Cardiac fibroblast (primary cell): Measurements from ENCODE around the gene EMP2.

Source experiments
- DNase-seq, 2 donors: peaks; one replicate each; pipeline versions ENCODE4 v3.0.0 to v3.0.0-alpha.2; 2010; ENCODE audit warnings: low read depth in 2 of 2
- H3K4me3 ChIP-seq, 2 donors: replicated peaks in 1 of 2; 1 replicate in 1 of 2; 2 replicates in 1 of 2; pipeline ENCODE4 v1.5.1; 2011; ENCODE audit warnings: low read depth in 2 of 2, low read length in 2 of 2, mild to moderate bottlenecking in 2 of 2, moderate library complexity in 1 of 2
- TF ChIP-seq, protein P1 (sequence below): IDR thresholded peaks from one replicate; pipeline ENCODE4 v1.5.1; 2011; ENCODE audit warnings: low read depth, mild to moderate bottlenecking, low read length, inconsistent platforms

The EMP2 gene

DNA sequence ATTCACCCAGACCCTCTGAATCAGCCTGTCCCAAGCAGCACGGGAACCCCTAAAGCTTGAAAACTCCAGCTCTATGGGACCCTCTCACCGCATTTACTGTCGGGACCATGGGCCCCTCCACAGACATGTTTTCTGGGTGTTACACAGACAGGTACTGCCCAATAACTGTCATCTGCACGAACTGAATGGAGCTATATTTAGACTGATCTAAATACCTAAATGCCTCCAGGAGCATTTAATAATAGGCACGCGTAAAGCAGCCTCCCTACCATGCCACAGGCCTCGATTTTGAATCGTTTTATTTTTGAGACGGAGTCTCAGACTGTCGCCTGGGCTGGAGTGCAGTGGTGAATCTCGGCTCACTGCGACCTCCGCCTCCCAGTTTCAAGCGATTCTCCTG lies 49.7 kb downstream of the EMP2 start:
- TF ChIP-seq, protein P1, sequence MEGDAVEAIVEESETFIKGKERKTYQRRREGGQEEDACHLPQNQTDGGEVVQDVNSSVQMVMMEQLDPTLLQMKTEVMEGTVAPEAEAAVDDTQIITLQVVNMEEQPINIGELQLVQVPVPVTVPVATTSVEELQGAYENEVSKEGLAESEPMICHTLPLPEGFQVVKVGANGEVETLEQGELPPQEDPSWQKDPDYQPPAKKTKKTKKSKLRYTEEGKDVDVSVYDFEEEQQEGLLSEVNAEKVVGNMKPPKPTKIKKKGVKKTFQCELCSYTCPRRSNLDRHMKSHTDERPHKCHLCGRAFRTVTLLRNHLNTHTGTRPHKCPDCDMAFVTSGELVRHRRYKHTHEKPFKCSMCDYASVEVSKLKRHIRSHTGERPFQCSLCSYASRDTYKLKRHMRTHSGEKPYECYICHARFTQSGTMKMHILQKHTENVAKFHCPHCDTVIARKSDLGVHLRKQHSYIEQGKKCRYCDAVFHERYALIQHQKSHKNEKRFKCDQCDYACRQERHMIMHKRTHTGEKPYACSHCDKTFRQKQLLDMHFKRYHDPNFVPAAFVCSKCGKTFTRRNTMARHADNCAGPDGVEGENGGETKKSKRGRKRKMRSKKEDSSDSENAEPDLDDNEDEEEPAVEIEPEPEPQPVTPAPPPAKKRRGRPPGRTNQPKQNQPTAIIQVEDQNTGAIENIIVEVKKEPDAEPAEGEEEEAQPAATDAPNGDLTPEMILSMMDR: no peak
- DNase-seq: no peak
- no peak overlapping the region for H3K4me3 ChIP-seq

- no peak for DNase-seq
- H3K4me3 ChIP-seq: no peak overlapping the region
- TF ChIP-seq, protein P1: no peak
These were observed 50.3 kb downstream of the EMP2 start for GRCh38 chr16:10529895-10530669.

GRCh38 chr16:10528635-10529034 lies 51.8 kb downstream of the EMP2 start:
- DNase-seq: no peak
- TF ChIP-seq, protein P1: no peak
- H3K4me3 ChIP-seq: no peak overlapping the region

DNA sequence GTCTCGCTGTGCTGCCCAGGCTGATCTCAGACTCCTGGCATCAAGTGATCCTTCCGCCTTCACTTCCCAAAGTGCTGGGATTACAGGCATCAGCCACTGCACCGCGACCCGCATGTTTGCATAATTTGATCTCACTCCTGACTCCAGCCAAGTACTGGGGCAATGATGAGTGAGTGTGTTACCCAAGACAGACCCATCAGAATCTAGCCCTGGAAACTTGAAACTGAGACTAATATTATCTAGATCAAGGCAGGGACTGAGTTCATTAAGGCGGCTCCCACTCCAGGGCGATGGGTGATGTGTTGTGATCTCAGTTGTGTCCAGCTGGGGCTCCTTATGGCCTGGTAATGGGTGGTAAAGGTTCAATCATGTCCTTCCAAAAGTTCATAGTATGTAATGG lies 53.4 kb downstream of the EMP2 start:
- no peak for DNase-seq
- TF ChIP-seq, protein P1: no peak
- H3K4me3 ChIP-seq: no peak overlapping the region

DNA sequence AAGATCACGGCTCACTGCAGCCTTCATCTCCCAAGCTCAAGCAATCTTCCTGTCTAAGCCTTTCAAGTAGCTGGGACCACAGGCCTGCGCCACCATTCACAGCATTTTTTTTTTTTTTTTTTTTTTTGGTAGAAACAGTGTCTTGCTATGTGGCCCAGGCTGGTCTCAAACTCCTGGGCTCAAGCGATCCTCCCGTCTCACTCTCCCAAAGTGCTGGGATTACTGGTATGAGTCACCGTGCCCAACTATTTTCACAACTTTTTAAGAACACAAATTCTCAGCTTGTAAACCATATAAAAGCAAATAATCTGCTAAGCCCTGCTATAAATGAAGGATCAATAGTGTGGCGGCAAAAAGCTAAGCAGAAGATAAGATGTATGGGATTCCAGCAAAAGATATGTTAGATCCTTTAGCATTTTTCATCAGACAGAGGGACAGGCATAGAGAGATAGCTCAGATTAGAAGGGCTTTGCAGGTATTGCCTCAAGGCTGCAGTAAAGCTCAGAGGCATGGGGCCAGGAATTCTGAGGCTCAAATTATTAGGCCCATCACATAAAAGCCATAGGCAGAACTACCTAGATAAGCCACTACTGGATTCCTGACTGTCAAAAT lies 55.1 kb downstream of the EMP2 start:
- H3K4me3 ChIP-seq: no peak overlapping the region
- DNase-seq: no peak
- TF ChIP-seq, protein P1: no peak

GRCh38 chr16:10522966-10523365 lies 57.4 kb downstream of the EMP2 start:
- TF ChIP-seq, protein P1: no peak
- no peak for DNase-seq
- H3K4me3 ChIP-seq: no peak overlapping the region
